ENCODE measurements around the gene HECW1.

Gene HECW1

GRCh38 chr7:43274752-43275151 lies 162.3 kb downstream of the HECW1 start:
- DNase-seq, result no peak

- no peak for DNase-seq
Observed at GRCh38 chr7:43276547-43276946, 164.1 kb downstream of the HECW1 start.

- DNase-seq, result no peak
Observed at GRCh38 chr7:43278088-43278644, 165.7 kb downstream of the HECW1 start.

GRCh38 chr7:43281268-43281667 lies 168.8 kb downstream of the HECW1 start:
- no peak for DNase-seq

- DNase-seq, result no peak
Observed at GRCh38 chr7:43283706-43284105, 171.3 kb downstream of the HECW1 start.

- DNase-seq, result no peak
Observed at GRCh38 chr7:43289826-43290225, 177.4 kb downstream of the HECW1 start.

- no peak for DNase-seq
Observed at GRCh38 chr7:43290978-43291377, 178.5 kb downstream of the HECW1 start.

- no peak for DNase-seq
Observed at GRCh38 chr7:43291789-43292188, 179.3 kb downstream of the HECW1 start.

GRCh38 chr7:43292384-43292783 lies 179.9 kb downstream of the HECW1 start:
- DNase-seq, result no peak

GRCh38 chr7:43294080-43294630 lies 181.7 kb downstream of the HECW1 start:
- DNase-seq, result no peak

- DNase-seq, result no peak
Observed at GRCh38 chr7:43295429-43295828, 183.0 kb downstream of the HECW1 start.

- no peak for DNase-seq
Observed at GRCh38 chr7:43296306-43296705, 183.9 kb downstream of the HECW1 start.

- no peak for DNase-seq
Observed at GRCh38 chr7:43298617-43299016, 186.2 kb downstream of the HECW1 start.

GRCh38 chr7:43300121-43300520 lies 187.7 kb downstream of the HECW1 start:
- DNase-seq, result no peak

GRCh38 chr7:43302211-43302711 lies 189.8 kb downstream of the HECW1 start:
- DNase-seq, result no peak

- no peak for DNase-seq
Observed at GRCh38 chr7:43302773-43303460, 190.5 kb downstream of the HECW1 start.

GRCh38 chr7:43303740-43304241 lies 191.3 kb downstream of the HECW1 start:
- DNase-seq, result no peak

GRCh38 chr7:43306404-43306803 lies 194.0 kb downstream of the HECW1 start:
- no peak for DNase-seq

GRCh38 chr7:43307522-43307921 lies 195.1 kb downstream of the HECW1 start:
- no peak for DNase-seq

- DNase-seq, result no peak
Observed at GRCh38 chr7:43308913-43309705, 196.7 kb downstream of the HECW1 start.

GRCh38 chr7:43309706-43310022 lies 197.2 kb downstream of the HECW1 start:
- DNase-seq, result no peak

GRCh38 chr7:43311052-43311451 lies 198.6 kb downstream of the HECW1 start:
- no peak for DNase-seq

- no peak for DNase-seq
Observed at GRCh38 chr7:43311694-43312093, 199.2 kb downstream of the HECW1 start.
